Esophagus squamous epithelium (tissue), 4 donors: ENCODE data around the gene MRPL20.

Experiments
- CTCF ChIP-seq, 6 experiments: fragments of 450-650 bp in 4 of 6; fragments of 200-600 bp in 2 of 6; sonication (generic) in 2 of 6; IDR thresholded peaks; one replicate each; pipeline ENCODE4 v1.5.1; 2016 to 2019; ENCODE audit warnings: antibody characterized with exemption in 6 of 6, mild to moderate bottlenecking in 4 of 6, moderate library complexity in 4 of 6
- POLR2A ChIP-seq, 4 donors: fragments of 450-650 bp; IDR thresholded peaks; one replicate each; pipeline ENCODE4 v1.6.1; 2017; ENCODE audit warnings: antibody characterized with exemption in 4 of 4, mild to moderate bottlenecking in 4 of 4, moderate library complexity in 3 of 4

- TF ChIP-seq CTCF (IDR thresholded peaks at IDR 0.05) (no peak), POLR2A (IDR thresholded peaks at IDR 0.05) (no peak)
Measured at GRCh38 chr1:1427106-1427819, 20.2 kb upstream of the MRPL20 start.
